Activated T-cell treated with anti-CD3 and anti-CD28 coated beads, Interleukin-2, amount 50 U/mL, for 4 hours (primary cell): ENCODE results near the gene CASP1. TPM values are rescaled to one million over a fixed set of nuclear protein-coding genes. Genes with fewer than 3 reads are reported as not detected.

Experiments used
- ATAC-seq, 2 donors: fragments of 200-7000 bp; cut with Tn5 transposase; one replicate each; pipeline ENCODE4 v1.10.0; 2021
- DNase-seq: peaks from one replicate; pipeline ENCODE4 v3.0.0-alpha.2; 2020
- H3K27me3 Mint-ChIP-seq: one replicate; pipeline ENCODE4 v1.8.0; 2021; ENCODE audit warnings: low read depth, mixed read lengths
- H3K36me3 Mint-ChIP-seq: one replicate; pipeline ENCODE4 v1.8.0; 2022; ENCODE audit warnings: mixed read lengths; ENCODE audit not compliant: insufficient read depth
- H3K4me1 Mint-ChIP-seq: one replicate; pipeline ENCODE4 v1.8.0; 2021; ENCODE audit warnings: low read depth, mixed read lengths
- H3K4me3 Mint-ChIP-seq: one replicate; pipeline ENCODE4 v1.8.0; 2021; ENCODE audit warnings: mild to moderate bottlenecking, moderate library complexity, mixed read lengths
- H3K9me3 Mint-ChIP-seq: one replicate; pipeline ENCODE4 v1.8.0; 2021; ENCODE audit warnings: mixed read lengths
- total RNA-seq, 3 donors: library from RNA; stranded (reverse); gene quantifications; one replicate each; pipeline ENCODE4 v1.2.1, GENCODE V29; 2021

CASP1 gene
- total RNA-seq, 3 donors from 2014 or later, result 11.5 to 19.0 (median 13.7) TPM

- no peak overlapping the region for H3K4me3 Mint-ChIP-seq
- peaks cover under 1% of the 10 kb centered on the region for H3K9me3 Mint-ChIP-seq
- DNase-seq (no peak), ATAC-seq (no peak)
- H3K4me1 Mint-ChIP-seq, result no peaks in the 10 kb centered on the region
- H3K27me3 Mint-ChIP-seq, result no peaks in the 10 kb centered on the region
- no peaks in the 10 kb centered on the region for H3K36me3 Mint-ChIP-seq
Measured at GRCh38 chr11:104979839-104980238, 55.1 kb downstream of the CASP1 start.

Other genes starting within 250 kb of the CASP1 start
- gene CASP12, start 136.7 kb downstream of the CASP1 start, total RNA-seq, result under 1 TPM in 1 of 3 donors, not detected in 2; 0.23 TPM
- gene CASP4, start 66.6 kb downstream of the CASP1 start, total RNA-seq, result 10 to 100 TPM; 46.0 to 64.1 (median 59.1) TPM
- gene CASP5, start 12.0 kb downstream of the CASP1 start, total RNA-seq, result not detected
- 1 to 10 TPM; 2.7 to 4.7 (median 4.3) TPM for gene CARD16, start 10.2 kb upstream of the CASP1 start, total RNA-seq
- not detected for gene CARD18, start 104.6 kb upstream of the CASP1 start, total RNA-seq